H1 (cell line): ENCODE data around the gene KDM5A. TPM values are rescaled to one million over a fixed set of nuclear protein-coding genes. Genes with fewer than 3 reads are reported as not detected.

Source experiments
- ATF2 ChIP-seq: IDR thresholded peaks from 2 replicates; pipeline ENCODE4 v1.6.1; 2012; ENCODE audit warnings: low read length, inconsistent platforms
- E2F6 ChIP-seq: IDR thresholded peaks from 2 replicates; pipeline ENCODE4 v1.6.1; 2012; ENCODE audit warnings: inconsistent platforms
- GTF2F1 ChIP-seq: IDR thresholded peaks from 2 replicates; pipeline ENCODE4 v1.6.1; 2012; ENCODE audit warnings: low read depth, low read length, improper control_type of control experiment, borderline replicate concordance
- SP4 ChIP-seq: IDR thresholded peaks from 2 replicates; pipeline ENCODE4 v1.6.1; 2012; ENCODE audit warnings: low read length, inconsistent platforms
- polyA plus RNA-seq, 7 experiments: library from polyadenylated mRNA; depleted of rRNA in 3 of 7; stranded (reverse) in 5 of 7; unstranded in 2 of 7; fragments of >200 nt in 5 of 7; fragments of 200-250 nt in 2 of 7; gene quantifications; 1 replicate in 5 of 7; 2 replicates in 1 of 7; 4 replicates in 1 of 7; pipeline versions ENCODE4 v1.2.1 to v1.2.3, GENCODE V29; 2011 to 2013; ENCODE audit warnings: missing spikeins in 2 of 7, mixed read lengths in 2 of 7
- total RNA-seq: library from RNA; stranded (reverse); fragmentation: NEBNext Ultra II Directional; extraction: Animal tissue kit (Norgen Biotek cat#: 25700); gene quantifications from 2 replicates; pipeline ENCODE4 v1.2.1, GENCODE V29; 2021

The KDM5A gene
- total and polyA plus RNA-seq, 2 of the 8 experiments (the other 6 are each of a cell fraction or from before 2014, with no cell fraction given), result 6.3 to 36.9 TPM

GRCh38 chr12:275812-276211, 113.3 kb downstream of the KDM5A start (continued):
- TF ChIP-seq SP4 (no peak), ATF2 (no peak), E2F6 (no peak), GTF2F1 (no peak)
